IPS DF 19.7 (cell line): ENCODE results near the gene CCER1.

Source experiments
- DNase-seq: peaks from one replicate; pipeline ENCODE4 v3.0.0-alpha.2; 2013; ENCODE audit warnings: low read depth, low spot score

The CCER1 gene

DNA sequence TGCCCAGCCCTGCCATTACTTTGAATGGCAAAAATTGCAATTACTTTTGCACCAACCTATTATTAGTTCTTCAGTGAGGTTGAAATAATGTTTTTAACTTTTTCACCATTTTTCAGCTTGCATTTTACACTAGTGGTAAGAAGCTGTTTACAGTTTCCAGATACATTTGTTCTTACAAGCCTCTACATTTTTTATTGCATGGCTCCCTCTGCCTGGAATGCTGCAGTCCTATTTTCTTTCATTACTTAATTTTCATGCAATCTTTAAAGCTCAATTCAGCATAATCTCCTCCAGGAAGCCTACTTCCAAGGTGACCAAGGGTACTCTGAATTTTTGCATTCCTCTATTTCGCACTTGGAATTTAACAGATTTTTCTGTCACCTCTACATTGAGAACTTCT lies 33.4 kb downstream of the CCER1 start:
- DNase-seq: no peak

GRCh38 chr12:90920222-90920621 lies 34.8 kb downstream of the CCER1 start:
- DNase-seq: no peak

DNA sequence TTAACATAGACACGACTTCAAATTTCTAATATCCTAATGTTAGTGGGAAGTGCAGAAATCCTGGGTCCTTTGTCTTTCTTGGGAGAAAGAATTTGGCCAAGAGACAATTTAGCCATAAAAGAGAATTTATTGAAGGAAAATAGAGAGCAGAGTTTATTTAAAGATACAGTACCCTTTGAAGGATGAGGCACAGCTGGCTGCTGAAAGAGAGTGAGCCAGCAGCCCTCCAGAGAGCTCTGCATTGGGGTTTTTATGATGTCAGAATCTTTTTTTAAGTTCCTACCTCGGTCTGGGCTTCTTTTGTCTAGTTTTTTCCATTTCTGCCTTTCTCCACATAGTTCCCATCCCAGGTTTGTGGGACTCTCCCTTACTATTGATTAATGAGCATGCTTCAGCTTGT lies 37.5 kb downstream of the CCER1 start:
- no peak for DNase-seq

DNA sequence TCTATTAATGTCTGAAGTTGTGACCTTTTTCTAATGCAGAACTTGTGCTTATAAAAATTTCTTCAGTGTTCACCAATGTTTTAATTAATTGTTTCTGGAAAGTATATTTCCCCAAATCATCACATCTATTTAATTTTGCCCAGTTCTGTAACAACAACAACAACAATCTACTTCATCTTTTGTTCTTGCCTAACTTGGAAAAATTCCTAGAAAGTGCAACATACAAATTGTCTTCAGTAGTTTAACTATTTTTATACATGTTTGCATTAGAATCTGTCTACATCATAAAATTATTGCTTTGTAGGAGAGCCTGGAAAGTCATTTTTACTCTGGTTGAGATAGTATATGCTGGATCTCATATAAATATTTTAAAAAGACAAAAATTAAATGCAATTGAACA lies 38.5 kb downstream of the CCER1 start:
- no peak for DNase-seq

GRCh38 chr12:90915353-90915752 lies 39.6 kb downstream of the CCER1 start:
- DNase-seq: no peak

GRCh38 chr12:90910958-90911357 lies 44.0 kb downstream of the CCER1 start:
- DNase-seq: no peak

GRCh38 chr12:90909069-90909770 lies 45.8 kb downstream of the CCER1 start:
- peak; percentile 17 for DNase-seq

GRCh38 chr12:90908465-90908864 lies 46.5 kb downstream of the CCER1 start:
- DNase-seq: no peak

GRCh38 chr12:90905691-90906370 lies 49.1 kb downstream of the CCER1 start:
- no peak for DNase-seq

GRCh38 chr12:90902596-90902995 lies 52.4 kb downstream of the CCER1 start:
- no peak for DNase-seq
